HG03520 (cell line): ENCODE results near the gene NKPD1.

Experiments used
- ATAC-seq: cut with Tn5 transposase; IDR thresholded peaks from one replicate; pipeline ENCODE4 v1.9.1; 2021; ENCODE audit warnings: mild to moderate bottlenecking, moderate library complexity; ENCODE audit not compliant: unreplicated experiment

Gene NKPD1

DNA sequence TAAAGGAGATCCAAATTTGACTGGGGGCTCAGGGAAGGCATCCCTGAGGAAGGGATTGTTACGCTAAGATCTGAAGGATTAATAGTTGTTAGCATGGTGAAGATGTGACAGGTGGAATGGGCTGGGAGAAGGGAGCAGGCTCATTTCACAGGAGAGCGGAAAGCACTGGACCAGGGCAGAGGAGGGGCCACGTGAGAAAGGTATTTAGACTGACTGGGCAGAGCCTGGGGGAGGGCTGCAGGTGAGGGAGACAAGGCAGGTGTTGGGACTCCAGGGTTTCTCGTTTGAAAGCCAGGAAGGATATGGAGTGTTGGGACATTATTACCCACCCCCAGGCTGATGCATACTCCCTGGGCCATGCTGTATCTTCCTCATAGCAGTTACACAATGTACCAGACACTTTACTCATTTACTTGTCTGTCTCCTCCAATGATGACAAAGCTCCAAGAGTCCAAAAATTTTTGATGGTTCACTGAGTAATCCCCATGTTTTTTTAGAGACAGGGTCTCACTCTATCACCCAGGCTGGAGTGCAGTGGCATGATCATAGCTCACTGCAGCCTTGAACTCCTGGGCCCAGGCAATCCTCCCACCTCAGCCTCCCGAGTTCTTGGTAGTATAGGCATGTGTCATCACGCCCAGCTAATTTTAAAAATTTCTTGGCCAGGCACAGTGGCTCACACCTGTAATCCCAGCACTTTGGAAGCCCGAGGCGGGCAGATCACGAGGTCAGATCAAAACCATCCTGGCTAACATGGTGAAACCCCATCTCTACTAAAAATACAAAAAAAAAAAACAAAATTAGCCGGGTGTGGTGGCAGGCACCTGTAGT lies 14.9 kb upstream of the NKPD1 start:
- ATAC-seq = no peak

DNA sequence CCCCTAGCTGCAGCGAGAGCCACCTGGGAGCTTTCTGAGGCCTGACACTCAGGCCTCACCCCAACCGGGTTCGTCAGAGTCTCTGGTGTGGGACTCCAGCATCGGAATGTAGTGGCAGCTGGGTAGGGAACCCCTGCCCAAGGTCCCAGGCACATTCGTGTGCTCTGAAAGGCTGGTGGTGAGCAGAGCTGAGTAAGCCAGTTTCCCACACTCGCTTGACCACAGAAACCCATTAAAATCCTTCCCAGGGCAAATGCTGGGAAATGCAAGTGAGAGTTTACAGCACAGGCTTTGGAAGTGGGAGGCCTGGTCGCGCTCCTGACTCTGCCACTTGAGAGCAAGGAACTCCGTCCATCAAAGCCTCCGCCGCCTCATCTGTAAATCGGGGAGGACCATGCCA lies 13.0 kb upstream of the NKPD1 start:
- ATAC-seq = no peak

GRCh38 chr19:45172611-45173208 lies 11.9 kb upstream of the NKPD1 start:
- no peak for ATAC-seq

DNA sequence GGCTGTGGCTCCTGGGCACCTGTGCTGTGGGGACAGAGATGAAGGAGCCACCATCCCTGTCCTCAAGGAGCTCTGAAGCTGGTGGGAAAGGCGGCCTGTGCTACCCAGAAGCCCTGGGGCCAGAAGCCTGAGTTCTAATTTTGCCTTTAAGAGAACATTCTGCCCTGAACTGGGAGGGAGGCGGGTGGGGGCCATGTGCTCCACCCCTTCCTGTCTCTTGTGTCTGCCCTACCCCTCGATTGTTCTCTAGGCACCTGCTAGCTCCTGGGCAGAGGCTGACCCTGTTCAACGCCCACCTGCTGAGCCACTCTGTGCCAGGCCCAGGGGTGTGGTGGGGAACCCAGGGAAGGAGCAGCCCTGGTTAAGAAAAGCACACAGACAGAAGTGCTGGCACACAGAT lies 11.4 kb upstream of the NKPD1 start:
- ATAC-seq = no peak

DNA sequence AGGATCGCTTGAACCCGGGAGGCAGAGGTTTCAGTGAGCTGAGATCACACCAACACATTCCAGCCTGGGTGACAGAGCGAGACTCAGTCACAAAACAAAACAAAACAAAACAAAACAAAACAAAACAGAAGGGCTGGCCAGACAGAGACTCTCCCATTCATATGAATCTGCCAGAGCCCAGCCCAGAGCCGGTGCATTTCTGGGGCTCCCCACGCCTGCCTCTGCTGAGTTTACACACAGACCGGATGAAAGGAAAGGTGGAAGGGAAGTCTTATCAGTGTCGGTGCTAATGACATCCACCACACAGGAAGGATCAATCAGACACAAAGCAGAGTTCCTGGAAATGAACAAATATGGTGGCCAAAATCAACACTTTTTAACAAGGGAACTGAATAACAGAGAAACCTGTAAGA lies 10.4 kb upstream of the NKPD1 start:
- no peak for ATAC-seq

DNA sequence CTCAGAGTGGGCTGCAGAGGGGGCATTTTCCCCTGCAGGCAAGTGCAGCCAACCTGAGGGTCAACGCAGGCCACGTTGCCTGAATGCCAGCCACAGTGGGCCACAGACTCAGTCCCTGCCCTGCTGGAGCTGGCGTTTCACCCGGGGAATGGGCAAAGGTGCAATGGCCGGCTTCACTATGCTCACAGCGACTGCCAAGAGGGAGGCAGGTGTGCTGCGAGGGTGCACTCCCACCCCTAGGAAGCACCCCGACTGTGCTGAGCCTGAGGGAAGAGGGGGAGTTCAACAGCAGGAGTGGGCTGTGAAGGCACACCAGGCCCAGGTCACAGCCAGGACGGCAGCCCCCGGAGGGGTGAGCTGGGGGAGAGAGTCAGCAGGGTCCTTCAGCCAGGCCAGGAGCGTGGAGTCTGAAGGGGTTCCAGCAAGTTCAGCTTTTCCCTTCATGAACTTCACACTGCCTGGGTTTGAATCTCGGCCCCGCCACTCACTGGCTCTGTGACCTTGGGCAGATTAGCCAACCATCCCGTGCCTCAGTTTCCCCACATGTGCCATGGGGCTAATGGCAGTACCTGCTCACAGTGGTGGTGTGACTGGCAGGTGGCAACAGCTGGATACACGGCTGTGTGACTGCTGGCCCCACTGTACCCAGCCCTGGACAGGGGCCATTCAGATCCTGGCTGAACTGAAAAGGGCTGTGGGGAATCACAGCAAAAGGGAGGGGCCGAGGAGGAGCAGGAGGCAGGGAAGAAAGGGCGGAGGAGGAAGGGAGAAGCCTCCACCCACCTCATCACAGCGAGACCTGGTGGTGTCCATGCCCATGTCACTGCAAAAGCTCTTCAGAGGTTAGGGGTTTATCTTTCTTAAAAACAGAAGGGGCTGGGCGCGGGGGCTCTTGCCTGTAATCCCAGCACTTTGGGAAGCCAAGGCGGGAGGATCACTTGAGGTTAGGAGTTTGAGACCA lies 9.6 kb upstream of the NKPD1 start:
- ATAC-seq = no peak

DNA sequence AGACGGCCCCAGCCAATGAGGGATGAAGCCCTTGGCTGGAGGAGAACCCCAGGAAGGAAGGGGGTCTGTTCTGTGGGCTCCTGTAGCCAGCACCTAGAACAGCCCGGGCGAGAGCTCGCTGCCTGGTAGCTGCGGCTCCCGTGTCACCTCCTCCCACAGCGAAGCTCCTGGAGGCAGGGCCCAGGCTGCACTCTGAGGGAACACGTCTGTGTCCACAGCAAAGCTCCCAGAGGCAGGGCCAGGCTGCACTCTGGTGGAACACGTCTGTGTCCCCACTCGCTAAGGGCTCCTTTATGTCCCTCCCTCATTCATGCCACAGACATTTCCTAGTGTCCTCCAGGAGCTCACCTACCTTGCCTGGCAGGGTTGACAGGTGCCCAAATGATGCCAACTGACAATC lies 8.8 kb upstream of the NKPD1 start:
- no peak for ATAC-seq

- no peak for ATAC-seq
These were observed 8.1 kb upstream of the NKPD1 start for GRCh38 chr19:45168767-45169351.

GRCh38 chr19:45166723-45167252 lies 6.0 kb upstream of the NKPD1 start:
- ATAC-seq = no peak

GRCh38 chr19:45164577-45165335 lies 4.0 kb upstream of the NKPD1 start:
- ATAC-seq = no peak

DNA sequence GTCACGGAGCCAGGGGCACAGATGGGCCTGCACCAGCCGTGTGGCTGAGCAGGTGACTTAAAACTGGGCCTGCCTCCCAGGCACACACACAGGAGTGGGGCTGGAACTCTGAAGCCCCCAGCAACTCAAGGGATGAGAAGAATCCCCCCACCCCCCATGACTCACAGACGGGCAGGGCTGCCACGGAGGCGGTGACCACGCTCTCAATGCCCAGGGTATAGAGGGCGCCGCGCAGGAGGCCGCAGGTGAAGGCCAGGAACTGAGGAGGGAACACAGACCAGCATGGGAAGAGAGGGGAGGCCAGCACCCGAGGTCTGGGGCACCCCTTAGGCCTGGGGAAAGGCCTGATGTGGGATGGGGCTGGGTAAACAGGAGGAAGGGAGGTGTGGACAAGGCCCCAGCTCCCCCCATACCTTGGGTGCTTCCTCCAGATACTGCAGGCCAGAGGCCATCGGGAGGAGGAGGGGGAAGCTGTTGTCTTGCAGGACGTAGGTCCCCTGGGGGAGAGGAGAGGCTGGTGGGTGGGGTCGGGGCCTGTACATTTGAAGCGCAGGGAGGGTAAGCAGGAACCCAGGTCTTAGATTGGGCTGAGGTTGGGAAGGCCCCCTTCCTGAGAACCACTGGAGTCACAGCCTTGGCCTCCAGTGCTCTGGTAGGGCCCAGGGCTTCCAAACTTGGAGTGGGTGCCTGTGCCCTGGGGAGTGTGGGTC lies 3.1 kb upstream of the NKPD1 start:
- no peak for ATAC-seq

DNA sequence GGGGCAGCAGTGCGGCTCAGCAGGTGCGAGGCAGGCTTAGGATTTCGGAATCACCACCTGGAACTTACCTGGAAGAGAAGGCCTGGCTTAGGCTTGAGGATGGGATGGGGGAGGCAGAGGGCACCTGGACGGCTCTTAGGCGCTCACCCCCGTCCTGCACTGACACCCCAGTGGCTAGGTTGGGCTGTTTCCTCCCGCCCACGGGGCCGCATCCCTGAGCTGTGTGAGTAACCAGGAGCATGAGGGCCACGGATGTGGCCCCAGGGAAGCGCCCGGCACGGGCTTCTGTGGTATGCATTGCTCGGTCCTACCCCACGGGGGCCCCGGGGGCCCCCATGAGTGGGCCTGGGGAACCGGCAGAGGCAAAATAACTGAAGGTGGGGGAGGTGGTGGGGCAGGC lies 2.4 kb upstream of the NKPD1 start:
- ATAC-seq = no peak

GRCh38 chr19:45162608-45163143 lies 1.9 kb upstream of the NKPD1 start:
- ATAC-seq = no peak

DNA sequence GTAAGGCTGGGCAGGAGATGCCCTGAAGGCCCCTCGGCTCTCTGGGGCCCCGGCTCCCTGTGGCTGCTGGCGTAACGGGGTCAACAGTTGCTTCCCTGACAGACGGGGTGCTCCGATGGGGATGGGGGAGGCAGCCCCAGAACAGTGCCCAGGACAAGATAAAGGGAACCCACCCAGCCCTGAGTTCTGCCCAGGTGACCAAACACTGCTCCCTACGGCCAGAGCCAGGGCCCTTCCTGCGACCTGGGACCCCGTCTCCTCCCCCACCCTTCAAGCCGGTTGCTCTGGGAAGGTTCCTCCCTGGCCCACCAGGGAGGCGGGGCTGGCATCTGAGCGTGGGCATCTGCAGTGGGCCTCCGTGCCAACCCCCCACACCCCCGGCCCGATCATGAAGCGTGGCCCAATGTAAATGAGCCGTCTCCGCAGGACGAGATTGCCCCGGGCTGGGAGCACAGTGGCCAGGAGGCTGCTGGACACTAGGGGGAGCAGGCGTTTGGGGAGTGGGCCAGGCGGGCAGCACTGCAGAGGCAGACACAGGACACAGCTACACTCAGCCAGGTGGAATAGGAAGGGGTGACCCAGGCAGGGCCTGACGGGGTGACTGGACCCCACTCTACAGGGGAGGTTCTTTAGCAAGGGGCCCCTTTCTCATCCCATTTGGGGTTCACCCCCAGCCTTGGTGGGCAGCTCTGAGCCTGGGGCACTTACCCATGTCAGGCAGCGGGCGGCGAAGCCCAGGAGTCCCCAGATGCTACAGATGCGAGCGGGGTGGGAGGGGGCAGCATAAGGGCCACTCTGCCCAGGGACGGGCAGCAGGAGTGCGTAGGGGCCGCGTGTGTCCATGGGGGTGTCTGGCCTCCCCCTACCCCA lies 1.2 kb upstream of the NKPD1 start:
- ATAC-seq = no peak

DNA sequence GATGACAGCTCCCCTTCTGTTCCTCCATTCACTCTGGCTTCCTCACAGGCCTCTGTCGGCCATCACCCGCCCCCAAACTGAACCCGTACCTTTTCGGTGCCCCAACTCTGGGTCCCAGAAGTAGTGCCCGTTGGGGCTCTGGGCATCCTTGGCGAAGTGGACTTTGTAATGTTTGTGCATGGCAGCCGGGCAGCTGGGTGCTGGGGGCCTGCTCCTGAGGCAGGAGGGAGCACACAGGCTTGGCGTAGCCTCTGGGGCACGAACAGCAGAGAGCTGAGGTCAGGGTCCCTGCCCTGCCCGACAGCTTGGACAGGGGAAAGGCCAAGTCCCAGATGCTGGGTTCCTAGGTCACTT lies 834 bp downstream of the NKPD1 start:
- ATAC-seq = no peak

DNA sequence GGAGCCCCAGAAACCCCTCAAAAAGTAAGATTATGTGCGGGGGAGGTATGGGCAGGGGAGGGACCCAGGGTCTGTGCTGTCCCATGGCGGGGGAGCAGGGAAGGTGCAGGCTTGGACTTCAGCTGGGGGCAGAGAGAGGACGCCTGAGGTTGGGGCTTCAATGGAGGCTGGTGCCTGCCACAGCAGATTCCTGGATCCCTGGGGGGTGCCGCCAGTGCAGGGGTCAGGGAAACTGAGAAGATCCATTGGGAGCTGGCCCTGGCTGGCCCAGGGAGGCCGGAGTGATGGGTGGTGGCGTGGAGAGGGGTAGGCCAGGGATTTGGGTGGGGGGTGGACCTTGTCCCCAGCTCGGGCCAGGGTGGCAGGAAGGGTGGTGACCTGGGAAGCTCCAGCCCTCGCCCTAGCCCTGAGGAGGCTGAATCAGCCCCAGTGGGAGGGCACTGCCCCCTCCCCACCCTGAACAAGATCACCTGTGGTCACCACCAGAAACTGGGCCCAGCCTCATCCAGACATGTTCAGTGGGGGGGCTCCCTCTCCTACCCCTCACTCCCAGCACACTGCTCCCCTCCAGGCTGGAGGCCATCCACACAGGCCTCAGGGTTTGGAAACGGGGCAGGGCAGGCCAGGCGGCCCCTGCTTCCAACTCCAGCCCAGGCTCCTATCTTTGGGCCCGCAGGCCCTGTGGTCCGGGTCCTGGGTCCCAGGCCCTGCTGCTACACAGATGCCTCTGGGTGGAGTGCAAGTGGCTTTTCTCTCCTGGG lies 1.4 kb downstream of the NKPD1 start:
- ATAC-seq = no peak

GRCh38 chr19:45158503-45159209 lies 2.1 kb downstream of the NKPD1 start:
- ATAC-seq = no peak
